ENCODE measurements around the gene CTNNA2. TPM values are rescaled to one million over a fixed set of nuclear protein-coding genes. Genes with fewer than 3 reads are reported as not detected.

Gene CTNNA2
- total RNA-seq, 1 donor from 2014 or later, result not detected

GRCh38 chr2:80655265-80655664, 1142.4 kb downstream of the CTNNA2 start:
- DNase-seq (ENCODE audit: low read depth in 2 of 2), result no peak

DNA sequence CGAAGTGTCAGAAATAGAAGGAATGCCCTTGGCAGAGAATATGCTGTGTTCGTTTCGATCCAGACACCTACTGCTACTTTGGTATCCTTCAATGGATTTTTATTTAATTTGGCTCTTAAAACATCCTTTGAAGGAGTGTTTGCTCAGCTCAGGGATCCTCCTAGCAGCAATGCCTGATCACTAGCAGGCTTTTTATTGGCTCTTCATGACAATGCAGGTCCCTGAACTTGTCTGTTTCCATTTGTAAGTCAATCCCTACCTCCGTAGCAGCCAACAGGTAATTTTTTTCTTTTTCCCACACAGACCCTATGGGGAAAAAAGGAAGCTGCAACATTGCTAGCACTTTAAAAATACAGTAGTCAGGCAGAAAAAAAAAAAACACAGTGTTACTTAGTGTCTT, 1157.9 kb downstream of the CTNNA2 start:
- DNase-seq (ENCODE audit: low read depth in 2 of 2), result no peak

GRCh38 chr2:80687524-80687923, 1174.7 kb downstream of the CTNNA2 start:
- no peak for DNase-seq (ENCODE audit: low read depth in 2 of 2)

DNA sequence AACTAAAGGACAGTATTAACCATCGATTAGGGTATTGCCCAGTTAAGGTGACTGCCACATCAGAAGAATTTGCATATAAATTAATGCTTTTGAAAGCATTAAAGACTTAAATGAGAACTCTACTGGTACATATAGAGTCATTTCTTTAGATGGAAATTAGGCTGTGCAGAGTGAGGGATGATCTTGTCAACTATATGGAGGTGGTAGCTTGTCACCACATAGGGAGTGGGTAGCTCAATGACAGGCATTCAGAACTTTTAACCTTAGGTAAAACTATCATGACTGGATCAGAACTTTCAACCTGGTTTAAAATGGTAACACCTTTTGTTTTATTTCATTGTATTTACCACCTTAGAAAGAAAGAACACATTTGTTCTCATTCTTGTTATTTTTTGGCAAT, 1176.3 kb downstream of the CTNNA2 start:
- DNase-seq (ENCODE audit: low read depth in 2 of 2), result no peak

Measured in lung microvascular endothelial cell (primary cell).